Astrocyte (in vitro differentiated cells and primary cell): ENCODE measurements around the gene ZNF385C.

Source experiments
- EZH2 ChIP-seq: IDR thresholded peaks from 2 replicates; pipeline ENCODE4 v1.6.1; 2012; ENCODE audit warnings: mild to moderate bottlenecking, low read length, inconsistent platforms; ENCODE audit not compliant: insufficient read depth
- TF ChIP-seq, protein P1 (sequence below): IDR thresholded peaks from 2 replicates; pipeline ENCODE4 v1.5.1; 2011; ENCODE audit warnings: low read depth, mild to moderate bottlenecking, inconsistent platforms, low read length, moderate library complexity; ENCODE audit not compliant: insufficient read depth

GRCh38 chr17:42125565-42125964 lies 27.3 kb upstream of the ZNF385C start:
- TF ChIP-seq, protein P1, sequence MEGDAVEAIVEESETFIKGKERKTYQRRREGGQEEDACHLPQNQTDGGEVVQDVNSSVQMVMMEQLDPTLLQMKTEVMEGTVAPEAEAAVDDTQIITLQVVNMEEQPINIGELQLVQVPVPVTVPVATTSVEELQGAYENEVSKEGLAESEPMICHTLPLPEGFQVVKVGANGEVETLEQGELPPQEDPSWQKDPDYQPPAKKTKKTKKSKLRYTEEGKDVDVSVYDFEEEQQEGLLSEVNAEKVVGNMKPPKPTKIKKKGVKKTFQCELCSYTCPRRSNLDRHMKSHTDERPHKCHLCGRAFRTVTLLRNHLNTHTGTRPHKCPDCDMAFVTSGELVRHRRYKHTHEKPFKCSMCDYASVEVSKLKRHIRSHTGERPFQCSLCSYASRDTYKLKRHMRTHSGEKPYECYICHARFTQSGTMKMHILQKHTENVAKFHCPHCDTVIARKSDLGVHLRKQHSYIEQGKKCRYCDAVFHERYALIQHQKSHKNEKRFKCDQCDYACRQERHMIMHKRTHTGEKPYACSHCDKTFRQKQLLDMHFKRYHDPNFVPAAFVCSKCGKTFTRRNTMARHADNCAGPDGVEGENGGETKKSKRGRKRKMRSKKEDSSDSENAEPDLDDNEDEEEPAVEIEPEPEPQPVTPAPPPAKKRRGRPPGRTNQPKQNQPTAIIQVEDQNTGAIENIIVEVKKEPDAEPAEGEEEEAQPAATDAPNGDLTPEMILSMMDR: no peak
- no peak for TF ChIP-seq EZH2
